Calu3 (cell line): ENCODE measurements around the gene POU6F1. TPM values are rescaled to one million over a fixed set of nuclear protein-coding genes. Genes with fewer than 3 reads are reported as not detected.

ENCODE experiments used
- Bru-seq: library from RNA; stranded (reverse); fragments of 400-500 nt; gene quantifications from one replicate; lab custom pipeline; 2021; lab: Mats Ljungman, UMichigan
- BruChase-seq, 2 experiments: library from RNA; stranded (reverse); fragments of 400-500 nt; gene quantifications; one replicate each; lab custom pipeline; 2021; lab: Mats Ljungman, UMichigan
- BruUV-seq: library from RNA; stranded (reverse); fragments of 400-500 nt; replicated peaks from 2 replicates; lab custom pipeline; 2021; lab: Mats Ljungman, UMichigan
- CTCF ChIA-PET: fragments of 300-600 bp; sonication (Branson Sonifier 250); formaldehyde crosslinking; loops from one replicate; lab custom pipeline; 2022; ENCODE audit warnings: antibody characterized with exemption; lab: Charles Lee
- DNase-seq: peaks from one replicate; pipeline ENCODE4 v3.0.0; 2022
- H3K27ac Mint-ChIP-seq: one replicate; pipeline ENCODE4 v1.8.0; 2022; ENCODE audit warnings: mixed read lengths; ENCODE audit not compliant: unreplicated experiment
- H3K27me3 Mint-ChIP-seq: one replicate; pipeline ENCODE4 v1.8.0; 2022; ENCODE audit warnings: mixed read lengths; ENCODE audit not compliant: unreplicated experiment
- H3K36me3 Mint-ChIP-seq: one replicate; pipeline ENCODE4 v1.8.0; 2022; ENCODE audit warnings: mild to moderate bottlenecking, moderate library complexity, mixed read lengths; ENCODE audit not compliant: insufficient read depth, unreplicated experiment
- H3K4me1 Mint-ChIP-seq: one replicate; pipeline ENCODE4 v1.8.0; 2022; ENCODE audit warnings: mild to moderate bottlenecking, low read depth, mixed read lengths; ENCODE audit not compliant: unreplicated experiment
- H3K4me3 Mint-ChIP-seq: one replicate; pipeline ENCODE4 v1.8.0; 2022; ENCODE audit warnings: mild to moderate bottlenecking, low read depth, moderate library complexity, mixed read lengths; ENCODE audit not compliant: unreplicated experiment
- H3K9me3 Mint-ChIP-seq: one replicate; pipeline ENCODE4 v1.8.0; 2022; ENCODE audit warnings: low read depth, mixed read lengths; ENCODE audit not compliant: unreplicated experiment
- intact Hi-C: fragments of 100-400 bp; cut with micrococcal nuclease; formaldehyde crosslinking; loops from one replicate; pipeline ENCODE4 v1.10.0; 2022; ENCODE audit not compliant: unreplicated experiment
- long read RNA-seq: library from polyadenylated mRNA; stranded (forward); transcript quantifications from one replicate; pipeline ENCODE4 v2.0.0, GENCODE V29; 2022
- total RNA-seq: library from RNA; stranded (reverse); gene quantifications from 2 replicates; pipeline ENCODE4 v1.2.3, GENCODE V29; 2022
- TF ChIP-seq, protein P1 (sequence below): fragments of 200-600 bp; IDR thresholded peaks from one replicate; pipeline ENCODE4 v1.8.0; 2022; ENCODE audit warnings: antibody characterized with exemption; ENCODE audit not compliant: unreplicated experiment

The POU6F1 gene
- total RNA-seq = 2.5 and 4.2 TPM in 2 replicates
- percentile 36 among the genes with signal in this experiment for Bru-seq, nascent RNA
- BruChase-seq, experiment 1, labeled RNA remaining after a 6-hour chase = percentile 34 among the genes with signal in this experiment
- percentile 39 among the genes with signal in this experiment for BruChase-seq, experiment 2, labeled RNA remaining after a 2-hour chase
- long read RNA-seq, partial matches to known transcripts = 1 of 1 reads
- long read RNA-seq, other reads (novel, unspliced or antisense) = 0 of 1 reads

GRCh38 chr12:51217968-51218606 lies at the start of gene POU6F1:
Gene POU6F1, minus strand, starts transcription at chr12:51218062. Its CDS starts 11,226 bp downstream, at chr12:51206836.
- CTCF ChIA-PET = interaction anchor here (0.6 to 1.4 kb wide), 8 partner anchors 20 to 657 kb away, joined by 3 to 7 read pairs (median 4); partner anchors contain the start of gene DAZAP2
- H3K27ac Mint-ChIP-seq = peak within 1 kb of the TSS; percentile 80
- intact Hi-C loops = no loop called here

DNA sequence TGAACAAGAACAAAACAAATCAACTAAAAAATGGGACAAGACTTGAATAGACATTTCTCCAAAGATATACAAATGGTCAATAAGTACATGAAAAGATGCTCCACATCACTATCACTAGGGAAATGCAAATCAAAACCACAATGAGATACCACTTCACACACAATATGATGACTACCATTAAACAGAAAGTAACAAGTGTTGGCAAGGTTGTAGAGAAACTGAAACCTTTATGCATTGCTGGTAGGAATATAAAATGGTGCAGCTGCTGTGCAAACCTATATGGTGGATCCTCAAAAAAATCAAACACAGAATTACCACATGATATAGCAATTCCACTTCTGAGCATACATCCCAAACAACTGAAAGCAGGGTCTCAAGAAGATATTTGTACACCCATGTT lies 47.2 kb upstream of the POU6F1 start:
- H3K4me1 Mint-ChIP-seq = peaks cover 17% of the 10 kb centered on the region
- peaks cover 51% of the 10 kb centered on the region for H3K36me3 Mint-ChIP-seq
- TF ChIP-seq, protein P1, sequence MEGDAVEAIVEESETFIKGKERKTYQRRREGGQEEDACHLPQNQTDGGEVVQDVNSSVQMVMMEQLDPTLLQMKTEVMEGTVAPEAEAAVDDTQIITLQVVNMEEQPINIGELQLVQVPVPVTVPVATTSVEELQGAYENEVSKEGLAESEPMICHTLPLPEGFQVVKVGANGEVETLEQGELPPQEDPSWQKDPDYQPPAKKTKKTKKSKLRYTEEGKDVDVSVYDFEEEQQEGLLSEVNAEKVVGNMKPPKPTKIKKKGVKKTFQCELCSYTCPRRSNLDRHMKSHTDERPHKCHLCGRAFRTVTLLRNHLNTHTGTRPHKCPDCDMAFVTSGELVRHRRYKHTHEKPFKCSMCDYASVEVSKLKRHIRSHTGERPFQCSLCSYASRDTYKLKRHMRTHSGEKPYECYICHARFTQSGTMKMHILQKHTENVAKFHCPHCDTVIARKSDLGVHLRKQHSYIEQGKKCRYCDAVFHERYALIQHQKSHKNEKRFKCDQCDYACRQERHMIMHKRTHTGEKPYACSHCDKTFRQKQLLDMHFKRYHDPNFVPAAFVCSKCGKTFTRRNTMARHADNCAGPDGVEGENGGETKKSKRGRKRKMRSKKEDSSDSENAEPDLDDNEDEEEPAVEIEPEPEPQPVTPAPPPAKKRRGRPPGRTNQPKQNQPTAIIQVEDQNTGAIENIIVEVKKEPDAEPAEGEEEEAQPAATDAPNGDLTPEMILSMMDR = no peak
- DNase-seq = no peak
- H3K9me3 Mint-ChIP-seq = no peaks in the 10 kb centered on the region
- CTCF ChIA-PET = interaction anchor here (0.6 kb wide), 1 partner anchor 97 kb away, joined by 4 read pairs; no protein-coding TSS in a partner anchor
- H3K4me3 Mint-ChIP-seq = no peak overlapping the region
- intact Hi-C loops = loop anchor here (5.0 kb wide), 1 partner anchor 42 kb away; no protein-coding TSS in a partner anchor
- BruUV-seq = no TSS peak
- H3K27ac Mint-ChIP-seq = no peak overlapping the region
- no peaks in the 10 kb centered on the region for H3K27me3 Mint-ChIP-seq

More at GRCh38 chr12:51217968-51218606, at the start of gene POU6F1:
- H3K4me1 Mint-ChIP-seq = peaks cover 16% of the 10 kb centered on the region
- TF ChIP-seq, protein P1 = peak; percentile 24
- H3K36me3 Mint-ChIP-seq = peaks cover 11% of the 10 kb centered on the region
- H3K27me3 Mint-ChIP-seq = no peaks in the 10 kb centered on the region
- H3K4me3 Mint-ChIP-seq = peak within 1 kb of the TSS; percentile 69
- no TSS peak for BruUV-seq
- no peaks in the 10 kb centered on the region for H3K9me3 Mint-ChIP-seq
- peak; percentile 65 for DNase-seq

DNA sequence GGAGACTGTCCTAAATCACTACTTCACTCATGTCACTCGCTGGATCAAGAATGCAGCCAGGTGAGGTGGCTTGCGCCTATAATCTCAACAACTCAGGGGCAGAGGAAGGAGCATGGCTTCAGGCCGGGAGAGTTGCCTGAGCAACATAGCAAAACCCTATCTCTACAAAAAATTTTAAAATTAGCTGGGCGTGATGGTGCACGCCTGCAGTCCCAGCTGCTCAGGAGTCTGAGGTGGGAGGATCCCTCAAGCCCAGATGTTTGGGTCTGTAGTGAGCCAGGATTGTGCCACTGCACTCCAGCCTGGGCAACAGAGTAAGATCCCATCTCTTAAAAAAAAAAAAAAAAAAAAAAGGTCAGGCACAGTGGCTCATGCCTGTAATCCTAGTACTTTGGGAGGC lies 46.4 kb upstream of the POU6F1 start:
- TF ChIP-seq, protein P1 = no peak
- BruUV-seq = no TSS peak
- no peak for DNase-seq
- CTCF ChIA-PET = interaction anchor here (0.6 to 0.7 kb wide), 3 partner anchors 20 to 98 kb away, joined by 4 to 8 read pairs (median 4); no protein-coding TSS in a partner anchor
- intact Hi-C loops = no loop called here
- H3K4me3 Mint-ChIP-seq = no peak overlapping the region
- H3K27ac Mint-ChIP-seq = no peak overlapping the region
- peaks cover 44% of the 10 kb centered on the region for H3K36me3 Mint-ChIP-seq
- H3K9me3 Mint-ChIP-seq = no peaks in the 10 kb centered on the region
- no peaks in the 10 kb centered on the region for H3K27me3 Mint-ChIP-seq
- peaks cover 17% of the 10 kb centered on the region for H3K4me1 Mint-ChIP-seq

DNA sequence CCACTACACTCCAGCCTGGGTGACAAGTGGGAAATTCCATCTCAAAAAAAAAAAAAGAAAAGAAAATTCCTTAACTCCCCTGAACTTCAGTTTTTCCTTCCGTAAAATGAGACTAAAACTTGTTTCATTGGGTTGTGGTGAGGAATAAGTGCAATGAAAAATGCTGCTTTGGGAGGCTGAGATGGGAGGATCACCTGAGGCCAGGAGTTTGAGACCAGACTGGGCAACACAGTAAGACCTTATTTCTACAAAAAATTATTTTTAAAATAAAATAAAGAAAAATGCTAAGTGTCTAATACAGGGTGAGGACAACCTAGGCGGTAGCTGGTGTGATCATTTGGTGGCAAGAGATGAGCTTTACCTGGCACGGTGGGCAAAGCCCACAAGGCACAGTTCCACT lies 45.5 kb upstream of the POU6F1 start:
- Mint-ChIP-seq H3K4me3 (no peak overlapping the region), H3K27ac (no peak overlapping the region), H3K27me3 (no peaks in the 10 kb centered on the region), H3K4me1 (peaks cover 17% of the 10 kb centered on the region), H3K36me3 (peaks cover 36% of the 10 kb centered on the region), H3K9me3 (no peaks in the 10 kb centered on the region)
- DNase-seq = no peak
- intact Hi-C loops = no loop called here
- no TSS peak for BruUV-seq
- CTCF ChIA-PET = interaction anchor here (0.7 to 2.1 kb wide), 2 partner anchors 78 to 476 kb away, joined by 4 to 22 read pairs; no protein-coding TSS in a partner anchor
- TF ChIP-seq, protein P1 = no peak
